OCI-LY1 (cell line): ENCODE data around the gene INSYN2A.

ENCODE experiments used
- H2AFZ ChIP-seq: fragments of 200-600 bp; sonication (generic), shearing (Covaris generic); 2 replicates; pipeline ENCODE4 v1.6.0; 2014; ENCODE audit warnings: antibody characterized with exemption, mild to moderate bottlenecking, low read length
- H3F3A ChIP-seq: fragments of 200-600 bp; sonication (generic), shearing (Covaris generic); 2 replicates; pipeline ENCODE4 v1.6.0; 2014; ENCODE audit warnings: mild to moderate bottlenecking, antibody characterized with exemption, low read length, moderate library complexity; ENCODE audit not compliant: insufficient read depth
- H3K27ac ChIP-seq: fragments of 200-600 bp; sonication (generic); 2 replicates; pipeline ENCODE4 v1.5.1; 2014; ENCODE audit warnings: low read length, mixed run types, mild to moderate bottlenecking, low read depth; ENCODE audit not compliant: poor library complexity, severe bottlenecking
- H3K27me3 ChIP-seq: fragments of 200-600 bp; sonication (generic); 2 replicates; pipeline ENCODE4 v1.6.0; 2014; ENCODE audit warnings: antibody characterized with exemption, mild to moderate bottlenecking, low read length, moderate library complexity; ENCODE audit not compliant: insufficient read depth
- H3K36me3 ChIP-seq: fragments of 200-600 bp; sonication (generic); 2 replicates; pipeline ENCODE4 v1.6.1; 2014; ENCODE audit warnings: mild to moderate bottlenecking, antibody characterized with exemption, low read length, moderate library complexity, mixed read lengths; ENCODE audit not compliant: insufficient read depth
- H3K4me1 ChIP-seq: fragments of 200-600 bp; sonication (generic); 2 replicates; pipeline ENCODE4 v1.5.1; 2014; ENCODE audit warnings: mild to moderate bottlenecking, low read length, moderate library complexity; ENCODE audit not compliant: insufficient read depth, severe bottlenecking
- H3K4me2 ChIP-seq: fragments of 200-600 bp; sonication (generic), shearing (Covaris generic); 2 replicates; pipeline ENCODE4 v1.6.1; 2014; ENCODE audit warnings: low read length
- H3K4me3 ChIP-seq: fragments of 200-600 bp; sonication (generic); 2 replicates; pipeline ENCODE4 v1.5.1; 2014; ENCODE audit warnings: low read length, low read depth, mild to moderate bottlenecking, mixed read lengths; ENCODE audit not compliant: poor library complexity, severe bottlenecking
- H3K79me2 ChIP-seq: fragments of 200-600 bp; shearing (Covaris generic); 2 replicates; pipeline ENCODE4 v1.6.1; 2016; ENCODE audit warnings: mixed run types, low read length, mixed read lengths; ENCODE audit not compliant: insufficient read depth
- H3K9ac ChIP-seq: fragments of 200-600 bp; sonication (generic), shearing (Covaris generic); 2 replicates; pipeline ENCODE4 v1.6.1; 2014; ENCODE audit warnings: mild to moderate bottlenecking, low read length, mixed read lengths
- H3K9me2 ChIP-seq: fragments of 200-600 bp; sonication (generic), shearing (Covaris generic); 2 replicates; pipeline ENCODE4 v1.6.1; 2014; ENCODE audit warnings: low read depth, mild to moderate bottlenecking, low read length, mixed read lengths
- H3K9me3 ChIP-seq: fragments of 200-600 bp; shearing (Covaris generic); 2 replicates; pipeline ENCODE4 v1.6.1; 2014; ENCODE audit warnings: low read length, mixed read lengths
- H4K20me1 ChIP-seq: fragments of 200-600 bp; sonication (generic), shearing (Covaris generic); 2 replicates; pipeline ENCODE4 v1.6.0; 2016; ENCODE audit warnings: mild to moderate bottlenecking, low read length; ENCODE audit not compliant: insufficient read depth
- EZH2 ChIP-seq: fragments of 200-600 bp; sonication (generic), shearing (Covaris generic); IDR thresholded peaks from 2 replicates; pipeline ENCODE4 v1.8.0; 2017; ENCODE audit warnings: borderline replicate concordance, mixed run types, mild to moderate bottlenecking, antibody characterized with exemption, low read length, moderate library complexity, mixed read lengths
- TF ChIP-seq, protein P1 (sequence below): fragments of 200-600 bp; sonication (generic), shearing (Covaris generic); IDR thresholded peaks from 2 replicates; pipeline ENCODE4 v1.5.1; 2017; ENCODE audit warnings: mild to moderate bottlenecking, antibody characterized with exemption, low read length, moderate library complexity, mixed read lengths

Gene INSYN2A

DNA sequence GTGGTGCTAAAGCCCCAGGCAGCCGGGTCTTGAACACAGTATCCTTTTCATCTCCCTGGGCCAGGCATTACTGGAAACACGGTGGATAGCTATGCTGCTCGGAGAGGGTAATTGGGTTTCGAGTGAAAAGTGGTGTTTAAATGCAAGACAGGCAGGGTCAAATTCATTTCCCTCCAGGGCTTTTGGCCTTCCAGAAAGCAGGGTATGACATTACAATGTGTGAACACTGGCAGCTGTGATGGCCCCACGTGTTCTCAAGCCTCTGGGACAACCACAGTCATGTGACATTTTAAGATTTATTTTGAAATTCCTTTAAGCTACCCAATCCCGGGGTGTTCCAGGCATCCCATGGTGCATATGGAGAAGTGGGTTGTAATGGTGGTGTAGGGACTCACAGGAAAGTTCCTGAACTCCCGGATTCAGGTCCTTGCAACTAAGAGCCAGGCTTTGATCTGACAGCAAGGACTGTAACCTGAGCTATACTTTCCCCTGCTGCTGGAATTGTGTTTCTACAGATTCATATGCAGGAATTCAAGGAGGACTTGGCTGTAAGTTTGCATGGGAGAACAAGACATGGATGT, 46.8 kb downstream of the INSYN2A start:
- H2AFZ ChIP-seq, result no peak overlapping the region
- no peak overlapping the region for H3K4me2 ChIP-seq
- no peaks in the 10 kb centered on the region for H3K79me2 ChIP-seq
- H3K4me1 ChIP-seq, result no peaks in the 10 kb centered on the region
- no peak for TF ChIP-seq EZH2
- TF ChIP-seq, protein P1, sequence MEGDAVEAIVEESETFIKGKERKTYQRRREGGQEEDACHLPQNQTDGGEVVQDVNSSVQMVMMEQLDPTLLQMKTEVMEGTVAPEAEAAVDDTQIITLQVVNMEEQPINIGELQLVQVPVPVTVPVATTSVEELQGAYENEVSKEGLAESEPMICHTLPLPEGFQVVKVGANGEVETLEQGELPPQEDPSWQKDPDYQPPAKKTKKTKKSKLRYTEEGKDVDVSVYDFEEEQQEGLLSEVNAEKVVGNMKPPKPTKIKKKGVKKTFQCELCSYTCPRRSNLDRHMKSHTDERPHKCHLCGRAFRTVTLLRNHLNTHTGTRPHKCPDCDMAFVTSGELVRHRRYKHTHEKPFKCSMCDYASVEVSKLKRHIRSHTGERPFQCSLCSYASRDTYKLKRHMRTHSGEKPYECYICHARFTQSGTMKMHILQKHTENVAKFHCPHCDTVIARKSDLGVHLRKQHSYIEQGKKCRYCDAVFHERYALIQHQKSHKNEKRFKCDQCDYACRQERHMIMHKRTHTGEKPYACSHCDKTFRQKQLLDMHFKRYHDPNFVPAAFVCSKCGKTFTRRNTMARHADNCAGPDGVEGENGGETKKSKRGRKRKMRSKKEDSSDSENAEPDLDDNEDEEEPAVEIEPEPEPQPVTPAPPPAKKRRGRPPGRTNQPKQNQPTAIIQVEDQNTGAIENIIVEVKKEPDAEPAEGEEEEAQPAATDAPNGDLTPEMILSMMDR, result no peak
- no peaks in the 10 kb centered on the region for H3F3A ChIP-seq
- H3K27me3 ChIP-seq, result no peaks in the 10 kb centered on the region
- no peaks in the 10 kb centered on the region for H3K9me3 ChIP-seq
- H4K20me1 ChIP-seq, result no peaks in the 10 kb centered on the region
- no peaks in the 10 kb centered on the region for H3K9me2 ChIP-seq
- H3K9ac ChIP-seq, result no peak overlapping the region
- H3K36me3 ChIP-seq, result no peaks in the 10 kb centered on the region
- H3K27ac ChIP-seq, result no peak overlapping the region
- no peak overlapping the region for H3K4me3 ChIP-seq

DNA sequence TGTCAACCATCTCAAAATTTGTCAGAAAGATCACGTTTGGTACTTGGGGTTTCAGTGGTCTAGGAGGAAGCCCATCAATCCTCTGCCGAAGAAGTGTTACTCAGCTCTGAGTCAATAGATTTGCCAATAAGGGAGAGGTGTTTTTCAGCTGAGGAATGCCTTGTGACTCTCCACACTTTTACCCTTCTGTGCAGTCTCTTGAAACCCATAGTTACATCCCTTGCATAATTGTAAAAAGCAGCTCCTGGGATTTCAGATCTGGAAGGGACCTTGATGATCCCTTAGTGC, 47.5 kb downstream of the INSYN2A start:
- H3K4me1 ChIP-seq, result no peaks in the 10 kb centered on the region
- H3K4me2 ChIP-seq, result no peak overlapping the region

GRCh38 chr10:127148066-127148932, 48.1 kb downstream of the INSYN2A start:
- no peaks in the 10 kb centered on the region for H4K20me1 ChIP-seq
- H3K4me1 ChIP-seq, result no peaks in the 10 kb centered on the region
- no peak overlapping the region for H2AFZ ChIP-seq
- no peaks in the 10 kb centered on the region for H3K27me3 ChIP-seq
- no peaks in the 10 kb centered on the region for H3K79me2 ChIP-seq
- no peak for TF ChIP-seq EZH2
- TF ChIP-seq, protein P1, result no peak
- H3K4me3 ChIP-seq, result no peak overlapping the region
- H3K27ac ChIP-seq, result no peak overlapping the region
- H3K9me2 ChIP-seq, result no peaks in the 10 kb centered on the region
- H3K36me3 ChIP-seq, result no peaks in the 10 kb centered on the region
- no peaks in the 10 kb centered on the region for H3K9me3 ChIP-seq
- H3K4me2 ChIP-seq, result no peak overlapping the region
- no peaks in the 10 kb centered on the region for H3F3A ChIP-seq
- no peak overlapping the region for H3K9ac ChIP-seq

More for the DNA sequence above, 47.5 kb downstream of the INSYN2A start:
- Histone ChIP-seq H3K9me3 (no peaks in the 10 kb centered on the region), H3F3A (no peaks in the 10 kb centered on the region), H3K36me3 (no peaks in the 10 kb centered on the region), H2AFZ (no peak overlapping the region), H3K79me2 (no peaks in the 10 kb centered on the region), H3K4me3 (no peak overlapping the region), H3K9me2 (no peaks in the 10 kb centered on the region), H3K9ac (no peak overlapping the region), H3K27ac (no peak overlapping the region), H3K27me3 (no peaks in the 10 kb centered on the region), H4K20me1 (no peaks in the 10 kb centered on the region)
- TF ChIP-seq EZH2, result no peak
- TF ChIP-seq, protein P1, result no peak
